Kidney (tissue), 14 donors: Measurements from ENCODE around the gene LPCAT1. TPM values are rescaled to one million over a fixed set of nuclear protein-coding genes. Genes with fewer than 3 reads are reported as not detected.

Source experiments
- DNase-seq, 5 donors: peaks; one replicate each; pipeline ENCODE4 v3.0.0-alpha.2; 2013 to 2020
- FAIRE-seq: peaks from 2 replicates; lab custom pipeline; 2012; peaks lifted over from hg19 to GRCh38; lab: Jason Lieb, UNC
- H3K27ac ChIP-seq, 2 donors: one replicate each; pipeline ENCODE4 v1.7.0; 2013; ENCODE audit warnings: low read depth in 2 of 2, low read length in 2 of 2, inconsistent platforms in 1 of 2
- H3K27me3 ChIP-seq: one replicate; pipeline ENCODE4 v1.7.1; 2013; ENCODE audit warnings: low read length, inconsistent platforms; ENCODE audit not compliant: control insufficient read depth, insufficient read depth
- H3K36me3 ChIP-seq, 3 donors: one replicate each; pipeline versions ENCODE4 v1.7.0 to v1.7.1; 2013; ENCODE audit warnings: low read length in 3 of 3, control low read depth in 1 of 3, inconsistent platforms in 1 of 3; ENCODE audit not compliant: insufficient read depth in 3 of 3, control insufficient read depth in 2 of 3
- H3K4me1 ChIP-seq, 3 donors: one replicate each; pipeline versions ENCODE4 v1.7.0 to v1.7.1; 2013; ENCODE audit warnings: low read length in 3 of 3, inconsistent platforms in 1 of 3, low read depth in 1 of 3; ENCODE audit not compliant: control insufficient read depth in 2 of 3, insufficient read depth in 2 of 3
- H3K4me3 ChIP-seq, 3 donors: one replicate each; pipeline versions ENCODE4 v1.7.0 to v1.8.1; 2013; ENCODE audit warnings: low read length in 3 of 3, control low read depth in 1 of 3, inconsistent platforms in 1 of 3
- H3K9ac ChIP-seq, 3 donors: one replicate each; pipeline versions ENCODE4 v1.7.0 to v1.7.1; 2013; ENCODE audit warnings: low read length in 3 of 3, control low read depth in 1 of 3, inconsistent platforms in 1 of 3
- H3K9me3 ChIP-seq, 3 donors: one replicate each; pipeline versions ENCODE4 v1.7.0 to v1.7.1; 2013; ENCODE audit warnings: low read length in 3 of 3, control low read depth in 1 of 3, inconsistent platforms in 1 of 3; ENCODE audit not compliant: control insufficient read depth in 2 of 3, insufficient read depth in 1 of 3
- intact Hi-C: fragments of 100-400 bp; cut with DNase I; formaldehyde crosslinking; loops from one replicate; pipeline ENCODE4 v1.11.1; 2022
- polyA plus RNA-seq: library from polyadenylated mRNA; stranded (reverse); fragments of 350-450 nt; fragmentation: Illumina TruSeq; extraction: RNeasy Lipid Tissue Mini Kit (QIAGEN cat#74804); gene quantifications from one replicate; pipeline ENCODE4 v1.2.3, GENCODE V29; 2014; ENCODE audit warnings: low read depth, low replicate concordance; ENCODE audit not compliant: insufficient read depth
- total RNA-seq: library from RNA; stranded (reverse); fragmentation: NEBNext Ultra II Directional; extraction: Animal tissue kit (Norgen Biotek cat#: 25700); gene quantifications from one replicate; pipeline ENCODE4 v1.2.1, GENCODE V29; 2021
- TF ChIP-seq, protein P1 (sequence below): IDR thresholded peaks from 3 replicates; pipeline ENCODE4 v1.5.1; 2012; ENCODE audit warnings: mild to moderate bottlenecking, moderate library complexity, borderline replicate concordance; ENCODE audit not compliant: insufficient read depth; ENCODE audit errors: extremely low read depth
- donor health status: control.
- donor health status: control.
- donor health status: control.
- donor health status: control.
- donor health status: control.
- donor health status: DM: yes; HTN: yes; CAD: no.
- donor health status: Normal renal cell carcinoma (clear cell type).

LPCAT1 gene
- total and polyA plus RNA-seq, 2 donors from 2014 or later = 22.2 to 46.5 TPM

DNA sequence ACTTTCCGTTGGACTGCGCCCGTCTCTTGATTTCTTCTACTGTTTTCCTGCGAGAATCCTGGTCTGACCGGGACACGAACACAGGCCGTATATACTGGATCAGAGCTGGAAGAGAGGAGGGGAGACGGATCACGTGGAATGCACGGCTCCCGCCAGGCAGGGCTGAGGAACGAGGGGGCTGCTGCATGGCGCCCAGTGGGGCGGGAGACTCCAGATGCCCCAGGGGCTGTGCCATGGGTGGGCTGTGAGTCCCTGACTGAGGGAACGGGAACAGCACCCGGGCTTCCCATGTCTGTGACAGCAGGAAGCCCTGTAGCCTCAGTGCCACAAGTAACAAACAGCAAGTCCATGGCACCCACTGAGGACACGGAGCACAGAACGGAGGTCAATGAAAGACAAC lies 34.0 kb downstream of the LPCAT1 start:
- Histone ChIP-seq H3K9ac (no peak overlapping the region), H3K4me3 (no peak overlapping the region), H3K36me3 (peaks cover 0 to 5% (median 4%) of the 10 kb centered on the region in 3 donors), H3K4me1 (no peaks in the 10 kb centered on the region), H3K9me3 (no peaks in the 10 kb centered on the region), H3K27me3 (no peaks in the 10 kb centered on the region), H3K27ac (no peak overlapping the region)
- FAIRE-seq (no peak), DNase-seq (no peak)
- TF ChIP-seq, protein P1, sequence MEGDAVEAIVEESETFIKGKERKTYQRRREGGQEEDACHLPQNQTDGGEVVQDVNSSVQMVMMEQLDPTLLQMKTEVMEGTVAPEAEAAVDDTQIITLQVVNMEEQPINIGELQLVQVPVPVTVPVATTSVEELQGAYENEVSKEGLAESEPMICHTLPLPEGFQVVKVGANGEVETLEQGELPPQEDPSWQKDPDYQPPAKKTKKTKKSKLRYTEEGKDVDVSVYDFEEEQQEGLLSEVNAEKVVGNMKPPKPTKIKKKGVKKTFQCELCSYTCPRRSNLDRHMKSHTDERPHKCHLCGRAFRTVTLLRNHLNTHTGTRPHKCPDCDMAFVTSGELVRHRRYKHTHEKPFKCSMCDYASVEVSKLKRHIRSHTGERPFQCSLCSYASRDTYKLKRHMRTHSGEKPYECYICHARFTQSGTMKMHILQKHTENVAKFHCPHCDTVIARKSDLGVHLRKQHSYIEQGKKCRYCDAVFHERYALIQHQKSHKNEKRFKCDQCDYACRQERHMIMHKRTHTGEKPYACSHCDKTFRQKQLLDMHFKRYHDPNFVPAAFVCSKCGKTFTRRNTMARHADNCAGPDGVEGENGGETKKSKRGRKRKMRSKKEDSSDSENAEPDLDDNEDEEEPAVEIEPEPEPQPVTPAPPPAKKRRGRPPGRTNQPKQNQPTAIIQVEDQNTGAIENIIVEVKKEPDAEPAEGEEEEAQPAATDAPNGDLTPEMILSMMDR = no peak
- intact Hi-C loops = no loop called here

- H3K27ac ChIP-seq = no peak overlapping the region
- no peaks in the 10 kb centered on the region for H3K9me3 ChIP-seq
- TF ChIP-seq, protein P1 = no peak
- no peak for DNase-seq
- no peak for FAIRE-seq
- no peak overlapping the region for H3K4me3 ChIP-seq
- H3K9ac ChIP-seq = no peak overlapping the region
- intact Hi-C loops = no loop called here
- H3K27me3 ChIP-seq = no peaks in the 10 kb centered on the region
- no peaks in the 10 kb centered on the region for H3K4me1 ChIP-seq
- H3K36me3 ChIP-seq = peaks cover 0 to 5% (median 2%) of the 10 kb centered on the region in 3 donors
Observed at GRCh38 chr5:1488882-1489680, 34.7 kb downstream of the LPCAT1 start.

DNA sequence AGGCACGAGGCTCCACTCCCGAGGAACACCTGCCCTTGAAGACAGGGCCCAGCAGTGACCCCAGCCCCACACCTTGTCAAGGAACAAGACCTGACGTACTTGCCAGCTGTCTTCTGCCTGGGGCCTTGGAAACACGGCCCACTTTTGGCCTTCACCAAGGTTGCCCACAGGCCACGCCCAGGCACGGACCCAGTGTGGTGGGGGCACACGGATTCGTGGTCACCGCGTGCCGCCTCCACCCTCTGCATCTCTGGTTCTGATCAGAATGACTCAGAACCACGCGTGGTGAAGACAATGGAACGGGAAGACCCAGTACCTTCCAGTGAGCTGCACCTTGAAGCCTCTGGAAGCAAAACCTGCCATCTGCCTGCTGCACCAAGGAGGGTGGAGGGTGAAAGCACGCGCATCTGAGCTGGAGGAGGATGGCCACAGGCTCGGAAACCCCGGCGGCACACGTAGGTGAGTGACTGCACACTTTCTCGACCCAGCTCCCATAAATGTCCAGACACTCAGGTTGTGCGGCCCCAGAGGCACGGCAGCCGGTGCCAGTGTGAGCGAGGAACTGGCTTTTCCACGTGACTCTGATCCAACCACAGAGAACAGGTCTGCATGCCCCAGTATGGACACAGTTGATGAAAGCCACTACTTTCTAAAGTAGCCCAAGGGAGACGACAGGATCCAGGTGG lies 36.5 kb downstream of the LPCAT1 start:
- Histone ChIP-seq H3K4me1 (no peaks in the 10 kb centered on the region), H3K9me3 (no peaks in the 10 kb centered on the region), H3K36me3 (peaks cover 0 to 2% (median 0%) of the 10 kb centered on the region in 3 donors), H3K4me3 (no peak overlapping the region), H3K27ac (no peak overlapping the region), H3K9ac (no peak overlapping the region), H3K27me3 (no peaks in the 10 kb centered on the region)
- no peak for DNase-seq
- TF ChIP-seq, protein P1 = no peak
- intact Hi-C loops = no loop called here
- no peak for FAIRE-seq
